ENCODE data around the gene SLC30A5. TPM values are rescaled to one million over a fixed set of nuclear protein-coding genes. Genes with fewer than 3 reads are reported as not detected.

SLC30A5 gene
- polyA plus RNA-seq, 2 of the 4 experiments (the other 2 are of a cell fraction): 51.2 to 74.6 TPM

GRCh38 chr5:69083412-69083811 lies 10.4 kb upstream of the SLC30A5 start:
- CTCF ChIA-PET: interaction anchor here (0.9 to 3.8 kb wide), 5 partner anchors 10 to 61 kb away, joined by 3 to 30 read pairs (median 5); partner anchors contain the start of gene SLC30A5
- H3K4me2 ChIP-seq: no peak overlapping the region
- FAIRE-seq: no peak

GRCh38 chr5:69084195-69084594 lies 9.6 kb upstream of the SLC30A5 start:
- CTCF ChIA-PET: interaction anchor here (0.9 to 3.8 kb wide), 5 partner anchors 9 to 61 kb away, joined by 3 to 30 read pairs (median 5); partner anchors contain the start of gene SLC30A5
- no peak overlapping the region for H3K4me3 ChIP-seq
- 41% methylated on average over 3 of the region's 3 CpGs for WGBS (ENCODE audit: missing lambda C conversion rate)
- POLR2A ChIA-PET: interaction anchor here (1.3 kb wide), 1 partner anchor 9 kb away, joined by 3 read pairs; no protein-coding TSS in a partner anchor
- ATAC-seq (no peak), DNase-seq (ENCODE audit: low read depth in 1 of 2, low spot score in 1 of 2) (no peak), FAIRE-seq (no peak)
- no peak overlapping the region for H3K27ac ChIP-seq
- TF ChIP-seq BCL3 (IDR thresholded peaks at IDR 0.05) (no peak), HOXB5 (CRISPR knock-in tag; IDR thresholded peaks at IDR 0.05) (no peak), ZFP36 (IDR thresholded peaks at IDR 0.05; ENCODE audit: borderline replicate concordance, partially characterized antibody) (no peak), ZC3H11A (IDR thresholded peaks at IDR 0.05) (no peak), ZSCAN20 (CRISPR knock-in tag; IDR thresholded peaks at IDR 0.05) (no peak), CHD4 (IDR thresholded peaks at IDR 0.05; ENCODE audit: borderline replicate concordance) (no peak), CEBPB (IDR thresholded peaks at IDR 0.05) (no peak), HDAC2 (IDR thresholded peaks at IDR 0.05) (no peak), HEYL (CRISPR knock-in tag; IDR thresholded peaks at IDR 0.05) (no peak), ESRRA (IDR thresholded peaks at IDR 0.05; ENCODE audit: borderline replicate concordance, low read length) (no peak), REST (IDR thresholded peaks at IDR 0.05) (no peak), FOSB (CRISPR knock-in tag; IDR thresholded peaks at IDR 0.05) (no peak), JUN (IDR thresholded peaks at IDR 0.05) (no peak), RCOR1 (IDR thresholded peaks at IDR 0.05; ENCODE audit: low read depth, low read length) (no peak)
- 0 out of 3 replicates have a peak, but pooled peaks cover 1% of the 10 kb centered on the region for H3K4me1 ChIP-seq
- H3K4me2 ChIP-seq: no peak overlapping the region
- no peaks in the 10 kb centered on the region for H3K9me3 ChIP-seq

More at GRCh38 chr5:69083412-69083811, 10.4 kb upstream of the SLC30A5 start:
- peak in 1 of 2 experiments; percentile 66 for DNase-seq (ENCODE audit: low read depth in 1 of 2, low spot score in 1 of 2)
- TF ChIP-seq RAD21 (conservative IDR thresholded peaks at IDR 0.05 in 1 of 2, IDR thresholded peaks at IDR 0.05 in 1 of 2): peak in 1 of 2 experiments; percentile 44; a peak in 2 of 5 replicates
- TF ChIP-seq ATOH8 (CRISPR knock-in tag; IDR thresholded peaks at IDR 0.05; ENCODE audit: low read depth): no peak
- POLR2A ChIA-PET: no interaction called here
- H3K4me3 ChIP-seq: no peak overlapping the region
- H3K9me3 ChIP-seq: no peaks in the 10 kb centered on the region
- peak; percentile 70 to 96; a peak in 5 of 6 replicates for ATAC-seq
- no peak overlapping the region for H3K27ac ChIP-seq
- H3K4me1 ChIP-seq: 0 out of 3 replicates have a peak, but pooled peaks cover 4% of the 10 kb centered on the region

GRCh38 chr5:69084903-69085302 lies 8.9 kb upstream of the SLC30A5 start:
- TF ChIP-seq E2F6 (IDR thresholded peaks at IDR 0.05; ENCODE audit: borderline replicate concordance, low read depth): no peak
- TF ChIP-seq, protein P1, sequence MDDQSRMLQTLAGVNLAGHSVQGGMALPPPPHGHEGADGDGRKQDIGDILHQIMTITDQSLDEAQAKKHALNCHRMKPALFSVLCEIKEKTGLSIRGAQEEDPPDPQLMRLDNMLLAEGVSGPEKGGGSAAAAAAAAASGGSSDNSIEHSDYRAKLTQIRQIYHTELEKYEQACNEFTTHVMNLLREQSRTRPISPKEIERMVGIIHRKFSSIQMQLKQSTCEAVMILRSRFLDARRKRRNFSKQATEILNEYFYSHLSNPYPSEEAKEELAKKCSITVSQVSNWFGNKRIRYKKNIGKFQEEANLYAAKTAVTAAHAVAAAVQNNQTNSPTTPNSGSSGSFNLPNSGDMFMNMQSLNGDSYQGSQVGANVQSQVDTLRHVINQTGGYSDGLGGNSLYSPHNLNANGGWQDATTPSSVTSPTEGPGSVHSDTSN (IDR thresholded peaks at IDR 0.05): no peak
- no peak for TF ChIP-seq NR3C1 (IDR thresholded peaks at IDR 0.05)
- H3K9me3 ChIP-seq: no peaks in the 10 kb centered on the region
- ChIA-PET POLR2A (interaction anchor here (1.3 kb wide), 1 partner anchor 8 kb away, joined by 3 read pairs; no protein-coding TSS in a partner anchor), CTCF (interaction anchor here (3.3 to 3.8 kb wide), 2 partner anchors 9 to 42 kb away, joined by 17 to 30 read pairs; partner anchors contain the start of gene SLC30A5)
- H3K4me1 ChIP-seq: no peaks in the 10 kb centered on the region
- ATAC-seq (no peak), DNase-seq (ENCODE audit: low read depth in 1 of 2, low spot score in 1 of 2) (no peak), FAIRE-seq (no peak)
- H3K4me2 ChIP-seq: no peak overlapping the region
- H3K27ac ChIP-seq: no peak overlapping the region
- no peak overlapping the region for H3K4me3 ChIP-seq
- 60% methylated on average over 2 of the region's 2 CpGs for WGBS (ENCODE audit: missing lambda C conversion rate)

All from A549 (cell line).